Neural progenitor cell (in vitro differentiated cells): ENCODE measurements around the gene ACTR1A. TPM values are rescaled to one million over a fixed set of nuclear protein-coding genes. Genes with fewer than 3 reads are reported as not detected.

Source experiments
- DNase-seq: peaks from one replicate; pipeline ENCODE4 v3.0.0-alpha.2; 2016; ENCODE audit warnings: low spot score
- H2AFZ ChIP-seq: fragments of 200-600 bp; sonication (generic); replicated peaks from 2 replicates; pipeline ENCODE4 v1.6.1; 2016; ENCODE audit warnings: antibody characterized with exemption
- H3F3A ChIP-seq: fragments of 200-600 bp; sonication (generic); 2 replicates; pipeline ENCODE4 v1.6.1; 2016; ENCODE audit warnings: antibody characterized with exemption, low read depth
- H3K27ac ChIP-seq: fragments of 200-600 bp; sonication (generic); 2 replicates; pipeline ENCODE4 v1.5.1; 2016; ENCODE audit warnings: mild to moderate bottlenecking
- H3K27me3 ChIP-seq: fragments of 200-600 bp; sonication (generic); 2 replicates; pipeline ENCODE4 v1.6.1; 2016; ENCODE audit warnings: mild to moderate bottlenecking, moderate library complexity
- H3K36me3 ChIP-seq: fragments of 200-600 bp; sonication (generic); 2 replicates; pipeline ENCODE4 v1.5.1; 2016
- H3K4me1 ChIP-seq: fragments of 200-600 bp; sonication (generic); 2 replicates; pipeline ENCODE4 v1.6.1; 2016; ENCODE audit warnings: mixed run types
- H3K4me2 ChIP-seq: fragments of 200-600 bp; sonication (generic); 2 replicates; pipeline ENCODE4 v1.6.1; 2016
- H3K4me3 ChIP-seq: fragments of 200-600 bp; sonication (generic); 2 replicates; pipeline ENCODE4 v1.5.1; 2016
- H3K79me2 ChIP-seq: fragments of 200-600 bp; sonication (generic); 2 replicates; pipeline ENCODE4 v1.6.1; 2016; ENCODE audit warnings: low read depth
- H3K9ac ChIP-seq: fragments of 200-600 bp; sonication (generic); 2 replicates; pipeline ENCODE4 v1.6.1; 2016
- H3K9me3 ChIP-seq: fragments of 200-600 bp; sonication (generic); 2 replicates; pipeline ENCODE4 v1.5.1; 2016; ENCODE audit warnings: low read depth
- H4K20me1 ChIP-seq: fragments of 200-600 bp; sonication (generic); 2 replicates; pipeline ENCODE4 v1.6.1; 2016; ENCODE audit warnings: low read depth
- H3K27ac Mint-ChIP-seq: 3 replicates; pipeline ENCODE4 v1.8.0; 2021; ENCODE audit warnings: mixed read lengths
- H3K27me3 Mint-ChIP-seq: 2 replicates; pipeline ENCODE4 v1.8.0; 2022; ENCODE audit warnings: low read depth, mild to moderate bottlenecking, inconsistent platforms, moderate library complexity, mixed read lengths; ENCODE audit not compliant: insufficient read depth
- H3K36me3 Mint-ChIP-seq: 3 replicates; pipeline ENCODE4 v1.8.0; 2021; ENCODE audit warnings: mixed read lengths
- H3K4me1 Mint-ChIP-seq: 3 replicates; pipeline ENCODE4 v1.8.0; 2021; ENCODE audit warnings: mixed read lengths
- H3K4me3 Mint-ChIP-seq: 3 replicates; pipeline ENCODE4 v1.8.0; 2021; ENCODE audit warnings: mild to moderate bottlenecking, moderate library complexity, mixed read lengths
- H3K9me3 Mint-ChIP-seq: 3 replicates; pipeline ENCODE4 v1.8.0; 2020; ENCODE audit warnings: mixed read lengths
- EZH2 ChIP-seq: fragments of 200-600 bp; sonication (generic); IDR thresholded peaks from 2 replicates; pipeline ENCODE4 v1.6.1; 2017; ENCODE audit warnings: antibody characterized with exemption, mild to moderate bottlenecking, moderate library complexity
- EZH2phosphoT487 ChIP-seq: fragments of 200-600 bp; sonication (generic); IDR thresholded peaks from 2 replicates; pipeline ENCODE4 v1.6.1; 2017; ENCODE audit warnings: antibody characterized with exemption
- total RNA-seq: library from RNA; depleted of rRNA; stranded (reverse); fragments of >200 nt; gene quantifications from 2 replicates; pipeline ENCODE4 v1.2.3, GENCODE V29; 2015; ENCODE audit warnings: low replicate concordance
- TF ChIP-seq, protein P1 (sequence below): fragments of 200-600 bp; sonication (generic); IDR thresholded peaks from 2 replicates; pipeline ENCODE4 v1.5.1; 2017; ENCODE audit warnings: antibody characterized with exemption, mild to moderate bottlenecking

ACTR1A gene
- total RNA-seq, 1 donor from 2014 or later: 86.9 TPM

GRCh38 chr10:102468683-102469082 lies 33.8 kb downstream of the ACTR1A start:
- no peaks in the 10 kb centered on the region for H3K9me3 ChIP-seq
- no peaks in the 10 kb centered on the region for H3K36me3 ChIP-seq
- peaks cover 2% of the 10 kb centered on the region for H3K36me3 Mint-ChIP-seq
- H3K9me3 Mint-ChIP-seq: no peaks in the 10 kb centered on the region
- H3K4me1 Mint-ChIP-seq: peaks cover 2% of the 10 kb centered on the region
- H3K27ac ChIP-seq: no peak overlapping the region
- no peaks in the 10 kb centered on the region for H3K4me1 ChIP-seq
- no peak overlapping the region for H3K4me2 ChIP-seq
- H3K4me3 ChIP-seq: no peak overlapping the region
- H2AFZ ChIP-seq: no peak overlapping the region
- peaks cover 5% of the 10 kb centered on the region for H3K27me3 Mint-ChIP-seq
- H3K4me3 Mint-ChIP-seq: no peak overlapping the region
- no peaks in the 10 kb centered on the region for H4K20me1 ChIP-seq
- TF ChIP-seq EZH2 (no peak), EZH2phosphoT487 (no peak)
- TF ChIP-seq, protein P1, sequence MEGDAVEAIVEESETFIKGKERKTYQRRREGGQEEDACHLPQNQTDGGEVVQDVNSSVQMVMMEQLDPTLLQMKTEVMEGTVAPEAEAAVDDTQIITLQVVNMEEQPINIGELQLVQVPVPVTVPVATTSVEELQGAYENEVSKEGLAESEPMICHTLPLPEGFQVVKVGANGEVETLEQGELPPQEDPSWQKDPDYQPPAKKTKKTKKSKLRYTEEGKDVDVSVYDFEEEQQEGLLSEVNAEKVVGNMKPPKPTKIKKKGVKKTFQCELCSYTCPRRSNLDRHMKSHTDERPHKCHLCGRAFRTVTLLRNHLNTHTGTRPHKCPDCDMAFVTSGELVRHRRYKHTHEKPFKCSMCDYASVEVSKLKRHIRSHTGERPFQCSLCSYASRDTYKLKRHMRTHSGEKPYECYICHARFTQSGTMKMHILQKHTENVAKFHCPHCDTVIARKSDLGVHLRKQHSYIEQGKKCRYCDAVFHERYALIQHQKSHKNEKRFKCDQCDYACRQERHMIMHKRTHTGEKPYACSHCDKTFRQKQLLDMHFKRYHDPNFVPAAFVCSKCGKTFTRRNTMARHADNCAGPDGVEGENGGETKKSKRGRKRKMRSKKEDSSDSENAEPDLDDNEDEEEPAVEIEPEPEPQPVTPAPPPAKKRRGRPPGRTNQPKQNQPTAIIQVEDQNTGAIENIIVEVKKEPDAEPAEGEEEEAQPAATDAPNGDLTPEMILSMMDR: no peak
- H3K9ac ChIP-seq: no peak overlapping the region
- DNase-seq: no peak
- H3F3A ChIP-seq: peaks cover 5% of the 10 kb centered on the region
- no peaks in the 10 kb centered on the region for H3K79me2 ChIP-seq
- no peak overlapping the region for H3K27ac Mint-ChIP-seq
- H3K27me3 ChIP-seq: peaks cover 7% of the 10 kb centered on the region

DNA sequence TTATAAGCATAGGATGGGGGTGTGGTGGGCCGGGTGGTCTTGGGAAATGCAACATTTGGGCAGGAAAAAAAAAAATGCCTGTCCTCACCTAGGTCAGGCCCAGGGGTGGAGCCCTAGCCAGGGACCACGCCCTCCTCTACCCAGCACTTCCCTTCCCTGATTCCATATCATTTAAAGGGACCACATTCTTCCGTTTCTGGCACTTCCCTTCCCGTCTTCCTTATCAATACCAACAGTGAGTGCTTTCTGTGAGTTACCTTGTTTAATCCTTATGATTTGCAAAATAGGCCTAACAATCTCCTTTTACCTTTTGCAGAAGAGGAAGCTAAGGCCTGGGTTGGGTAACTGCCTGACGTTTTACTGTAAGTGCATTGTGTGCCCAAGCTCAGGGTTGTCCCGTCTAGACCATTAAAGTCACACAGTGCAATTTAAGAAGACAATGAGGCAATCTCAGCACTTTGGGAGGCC lies 34.5 kb downstream of the ACTR1A start:
- TF ChIP-seq EZH2phosphoT487 (no peak), EZH2 (no peak)
- TF ChIP-seq, protein P1: no peak
- no peaks in the 10 kb centered on the region for H4K20me1 ChIP-seq
- no peaks in the 10 kb centered on the region for H3K4me1 ChIP-seq
- H3K27me3 ChIP-seq: peaks cover 14% of the 10 kb centered on the region
- no peak overlapping the region for H3K4me3 Mint-ChIP-seq
- peaks cover 8% of the 10 kb centered on the region for H3K4me1 Mint-ChIP-seq
- H3K79me2 ChIP-seq: no peaks in the 10 kb centered on the region
- H3K27me3 Mint-ChIP-seq: peaks cover 5% of the 10 kb centered on the region
- DNase-seq: no peak
- peaks cover 2% of the 10 kb centered on the region for H3K36me3 Mint-ChIP-seq
- no peak overlapping the region for H3K27ac Mint-ChIP-seq
- no peak overlapping the region for H3K27ac ChIP-seq
- no peak overlapping the region for H3K4me2 ChIP-seq
- H3K4me3 ChIP-seq: no peak overlapping the region
- H2AFZ ChIP-seq: no peak overlapping the region
- no peaks in the 10 kb centered on the region for H3K36me3 ChIP-seq
- no peaks in the 10 kb centered on the region for H3K9me3 ChIP-seq
- H3F3A ChIP-seq: peaks cover 11% of the 10 kb centered on the region
- H3K9ac ChIP-seq: no peak overlapping the region
- no peaks in the 10 kb centered on the region for H3K9me3 Mint-ChIP-seq

DNA sequence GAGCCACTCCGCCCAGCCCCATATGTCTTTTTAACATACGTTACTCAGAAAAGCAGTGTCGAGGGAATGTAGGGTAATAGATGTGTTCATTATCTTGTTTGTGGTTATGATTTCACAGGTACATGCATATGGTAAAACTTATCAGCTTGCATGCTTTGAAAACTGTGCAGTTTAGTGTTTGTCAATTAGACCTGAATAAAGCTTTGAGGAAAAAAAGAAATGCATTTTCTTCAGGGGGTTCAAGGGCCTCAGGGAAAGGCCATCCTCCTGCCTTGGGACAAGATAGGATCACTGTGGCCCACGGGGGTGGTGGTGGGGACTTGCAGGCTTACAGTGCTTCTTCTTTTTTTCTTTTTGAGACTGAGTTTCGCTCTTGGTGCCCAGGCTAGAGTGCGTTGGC lies 35.2 kb downstream of the ACTR1A start:
- no peaks in the 10 kb centered on the region for H3K36me3 Mint-ChIP-seq
- Histone ChIP-seq H3F3A (peaks cover 17% of the 10 kb centered on the region), H3K79me2 (no peaks in the 10 kb centered on the region), H3K36me3 (no peaks in the 10 kb centered on the region), H3K27ac (no peak overlapping the region), H3K4me3 (no peak overlapping the region), H3K4me1 (peaks cover 6% of the 10 kb centered on the region), H3K9ac (no peak overlapping the region), H3K27me3 (peaks cover 21% of the 10 kb centered on the region), H3K4me2 (no peak overlapping the region), H2AFZ (no peak overlapping the region), H4K20me1 (peaks cover 2% of the 10 kb centered on the region), H3K9me3 (no peaks in the 10 kb centered on the region)
- DNase-seq: no peak
- no peaks in the 10 kb centered on the region for H3K9me3 Mint-ChIP-seq
- H3K4me3 Mint-ChIP-seq: no peak overlapping the region
- H3K27ac Mint-ChIP-seq: no peak overlapping the region
- H3K4me1 Mint-ChIP-seq: peaks cover 14% of the 10 kb centered on the region
- peaks cover 9% of the 10 kb centered on the region for H3K27me3 Mint-ChIP-seq
- TF ChIP-seq, protein P1: no peak
- TF ChIP-seq EZH2 (no peak), EZH2phosphoT487 (no peak)
